GM19455 (cell line): ENCODE data around the gene ABLIM2.

ENCODE experiments used
- ATAC-seq: cut with Tn5 transposase; IDR thresholded peaks from one replicate; pipeline ENCODE4 v1.9.1; 2021; ENCODE audit not compliant: unreplicated experiment

The ABLIM2 gene

DNA sequence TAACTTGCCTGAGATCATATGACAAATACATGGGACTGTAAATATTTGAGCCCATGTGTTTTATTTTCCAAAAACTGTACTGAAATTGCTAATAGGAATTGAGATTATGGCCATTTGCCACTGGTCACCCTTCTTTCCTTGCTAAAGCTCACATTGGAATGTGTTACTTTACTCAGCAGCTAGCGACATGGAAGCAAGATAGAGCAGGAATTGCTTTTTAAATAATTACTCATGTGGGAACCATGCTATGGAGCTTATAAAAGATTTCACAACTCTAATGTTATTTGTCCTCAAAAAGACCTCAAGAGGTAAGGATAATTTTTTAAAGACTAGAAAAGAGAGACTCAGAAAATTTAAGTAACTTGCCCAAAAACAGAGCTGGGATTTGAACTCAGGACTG lies 170.2 kb downstream of the ABLIM2 start:
- ATAC-seq: no peak

- no peak for ATAC-seq
Measured at GRCh38 chr4:7987148-7987989, 171.2 kb downstream of the ABLIM2 start.

DNA sequence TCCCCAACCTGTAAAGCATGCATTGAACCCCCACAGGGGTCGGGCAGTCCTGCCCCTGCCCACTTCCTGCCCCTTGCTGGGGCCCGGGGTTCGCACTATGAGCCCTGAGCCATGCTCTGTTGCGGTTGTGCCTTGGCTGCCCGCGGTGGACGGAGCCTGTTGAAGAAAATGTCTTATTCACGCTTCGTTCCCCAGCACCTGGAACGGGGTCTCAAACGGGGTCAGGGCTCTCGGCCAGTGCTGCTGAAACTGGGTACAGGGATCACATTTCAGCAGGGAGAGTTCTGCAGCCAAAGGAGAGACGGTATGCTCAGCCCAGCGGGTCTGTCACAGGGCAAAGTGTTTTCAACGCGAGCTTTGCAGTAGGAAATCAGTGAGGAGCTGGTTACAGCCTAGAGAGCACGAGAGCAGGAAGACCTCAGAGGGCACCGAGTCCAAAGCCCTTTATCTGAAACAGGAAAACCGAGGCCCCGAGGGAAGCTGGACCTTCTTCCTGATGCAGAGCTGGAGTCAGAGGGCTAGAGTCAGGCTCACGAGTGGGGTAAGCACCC lies 172.6 kb downstream of the ABLIM2 start:
- no peak for ATAC-seq

DNA sequence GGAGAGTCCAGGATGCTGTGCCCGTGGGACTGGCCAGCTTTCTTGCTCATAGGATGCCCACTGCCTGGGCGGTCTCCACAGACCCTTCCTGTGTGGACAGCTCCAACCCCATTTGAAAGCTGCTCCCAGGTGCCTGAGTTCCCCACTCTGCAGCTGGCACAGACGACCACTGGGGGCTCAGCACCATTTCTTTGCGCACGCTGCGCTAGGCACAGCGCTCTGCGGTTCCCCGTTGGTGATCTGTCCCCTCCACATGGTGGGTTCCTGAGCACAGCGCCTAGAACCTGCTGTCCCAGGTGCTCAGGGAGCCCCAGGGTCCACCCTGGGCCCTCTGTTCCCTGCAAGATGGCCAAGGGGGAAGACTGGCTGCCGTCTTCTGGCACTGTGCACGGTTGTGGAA lies 173.5 kb downstream of the ABLIM2 start:
- ATAC-seq: no peak

GRCh38 chr4:7984286-7984925 lies 174.2 kb downstream of the ABLIM2 start:
- ATAC-seq: no peak

DNA sequence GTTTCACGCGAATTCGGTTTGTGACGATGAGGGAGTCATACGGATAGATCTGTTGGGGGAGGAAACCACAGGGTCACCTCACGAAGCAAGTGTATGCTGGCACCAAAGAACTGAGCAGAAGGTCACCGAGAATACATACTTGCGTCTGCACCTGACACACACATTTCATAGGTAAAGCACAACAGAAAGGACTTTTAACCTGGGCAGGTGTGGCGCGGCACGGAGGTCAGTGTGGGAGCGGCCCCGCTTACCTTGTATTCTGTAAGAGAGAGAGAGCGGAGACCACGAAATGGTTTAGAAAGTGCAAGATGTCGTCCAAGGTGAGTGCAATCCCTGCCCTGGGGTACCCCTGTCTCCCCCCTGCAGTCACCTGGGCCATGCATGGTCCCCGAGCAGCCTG lies 175.3 kb downstream of the ABLIM2 start:
- no peak for ATAC-seq

DNA sequence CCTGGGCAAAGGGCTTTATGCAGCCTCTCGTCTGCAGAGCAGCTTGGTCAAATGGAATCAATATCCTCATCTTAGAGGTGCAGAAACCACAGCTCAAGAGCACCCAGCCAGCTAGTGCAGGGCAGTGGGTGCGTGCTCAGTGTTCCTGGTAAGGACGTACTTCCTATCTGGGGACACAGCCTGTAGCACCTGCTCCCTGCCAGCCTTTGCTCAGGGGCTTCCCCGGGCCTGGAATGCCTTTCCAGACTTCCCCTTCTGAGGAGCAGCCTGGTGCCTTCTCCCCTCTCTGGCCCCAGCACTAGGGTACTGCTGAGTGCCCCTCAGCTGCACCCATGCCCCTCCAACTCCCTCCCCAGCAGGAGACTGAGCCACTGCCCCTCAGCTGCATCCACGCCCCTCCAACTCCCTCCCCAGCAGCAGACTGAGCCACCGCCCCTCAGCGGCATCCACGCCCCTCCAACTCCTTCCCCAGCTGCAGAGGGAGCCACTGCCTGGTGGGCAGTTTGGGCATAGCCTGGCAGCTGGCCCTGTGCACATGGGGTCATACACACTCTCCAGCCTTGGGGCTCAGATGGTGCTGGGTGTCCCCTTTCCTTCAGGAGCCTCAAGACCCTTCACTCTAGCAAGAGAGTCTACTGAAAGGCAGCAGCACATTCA lies 176.7 kb downstream of the ABLIM2 start:
- ATAC-seq: no peak

GRCh38 chr4:7980036-7980435 lies 178.6 kb downstream of the ABLIM2 start:
- ATAC-seq: no peak

DNA sequence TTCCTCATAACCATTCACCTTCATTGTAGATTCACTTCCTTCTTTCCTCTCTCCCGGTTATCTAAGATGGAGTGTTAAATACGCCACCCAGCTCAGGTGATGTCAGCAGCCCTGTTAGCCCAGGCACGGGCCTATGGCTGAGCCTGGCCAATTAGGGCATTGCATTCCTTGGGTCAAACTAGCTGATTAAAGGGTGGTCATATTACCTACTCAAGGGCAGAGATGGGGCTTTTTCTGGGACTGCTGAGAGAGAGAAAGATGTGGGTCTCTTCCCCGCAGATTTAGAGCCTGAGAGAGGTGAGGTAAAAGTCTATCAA lies 179.0 kb downstream of the ABLIM2 start:
- no peak for ATAC-seq

GRCh38 chr4:7978907-7979651 lies 179.5 kb downstream of the ABLIM2 start:
- no peak for ATAC-seq

DNA sequence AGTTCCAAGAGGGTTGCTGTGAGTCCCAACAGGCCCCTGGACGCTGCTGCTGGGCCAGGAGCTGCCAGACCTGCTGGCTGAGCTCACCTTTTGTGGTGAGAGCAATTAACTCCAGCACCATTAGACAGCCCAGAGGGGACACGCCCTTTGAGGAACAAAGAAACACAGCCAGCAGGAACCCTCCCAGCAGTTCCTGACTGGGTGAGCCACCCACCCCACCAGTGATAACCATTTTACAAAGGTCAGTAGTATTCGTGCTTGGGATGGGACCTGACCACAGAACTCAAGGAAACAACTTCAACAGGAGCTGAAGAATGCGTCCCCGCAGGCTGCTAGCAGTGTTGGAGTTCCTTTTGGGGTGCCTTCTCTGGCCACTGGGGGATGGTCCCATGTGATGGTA lies 180.1 kb downstream of the ABLIM2 start:
- no peak for ATAC-seq

DNA sequence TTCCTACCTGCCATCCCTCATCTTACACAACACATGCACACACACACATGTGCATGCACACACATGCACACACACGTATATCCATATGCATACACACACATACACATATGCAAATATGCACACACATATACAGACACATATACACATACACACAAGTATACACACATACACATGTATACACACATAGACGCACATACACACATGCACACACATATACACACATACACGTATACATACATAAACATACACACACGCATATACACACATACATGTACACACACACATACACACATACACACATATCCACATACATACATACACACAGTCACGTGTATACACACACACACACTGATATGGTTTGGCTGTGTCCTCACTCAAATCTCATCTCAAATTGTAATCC lies 182.0 kb downstream of the ABLIM2 start:
- no peak for ATAC-seq

GRCh38 chr4:7976025-7976424 lies 182.6 kb downstream of the ABLIM2 start:
- ATAC-seq: no peak

GRCh38 chr4:7974425-7974824 lies 184.2 kb downstream of the ABLIM2 start:
- ATAC-seq: no peak

DNA sequence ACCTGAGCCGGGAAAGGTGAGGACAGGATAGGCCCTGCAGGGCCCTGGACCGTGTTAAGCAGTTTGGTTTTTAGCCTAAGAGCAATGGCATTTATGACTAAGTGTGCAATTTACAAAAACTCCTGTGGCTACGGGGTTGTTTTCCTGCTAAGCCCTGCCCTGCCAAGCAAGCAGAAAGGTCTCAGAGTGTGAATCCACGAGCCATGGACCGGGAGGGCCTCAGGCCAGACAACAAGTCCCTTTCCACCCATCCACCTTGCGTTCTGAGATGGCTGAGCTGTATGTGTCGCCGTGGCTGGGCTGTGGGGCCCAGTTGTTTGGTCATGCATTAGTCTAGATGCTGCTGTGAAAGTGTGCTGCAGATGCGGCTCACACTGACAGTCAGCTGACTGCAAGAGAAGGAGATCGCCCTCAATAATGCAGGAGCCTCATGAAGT lies 185.1 kb downstream of the ABLIM2 start:
- no peak for ATAC-seq

DNA sequence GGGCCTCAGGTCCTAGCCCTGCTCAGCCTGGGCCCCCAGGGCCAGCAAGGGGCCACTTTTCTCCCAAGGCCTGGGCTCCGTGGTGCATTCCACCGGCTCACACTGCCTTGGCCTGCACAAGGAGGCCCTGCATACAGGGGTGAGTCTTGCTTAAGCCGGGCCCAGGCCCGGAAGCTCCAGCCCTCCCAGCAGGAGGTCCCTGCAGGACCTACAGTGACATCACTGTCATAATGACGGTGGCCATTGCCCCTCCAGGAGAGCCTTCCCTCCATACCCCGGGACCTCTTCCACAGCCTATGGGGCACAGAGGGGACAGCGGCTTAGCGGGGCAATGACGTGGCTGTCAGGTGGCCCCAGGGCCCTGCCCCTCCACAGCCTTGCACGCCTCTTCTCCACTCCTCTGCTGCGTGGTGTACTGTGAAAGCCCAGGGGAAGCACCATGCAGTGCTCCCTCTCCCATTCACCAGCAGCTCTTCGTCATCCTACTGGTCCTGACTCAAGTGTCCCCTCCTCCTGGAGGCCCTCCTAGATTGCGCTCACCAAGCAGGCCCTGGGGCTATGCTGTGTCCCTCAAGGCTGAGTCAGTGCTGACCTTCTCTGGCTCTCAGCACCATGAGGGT lies 186.6 kb downstream of the ABLIM2 start:
- ATAC-seq: no peak

GRCh38 chr4:7971159-7971631 lies 187.4 kb downstream of the ABLIM2 start:
- no peak for ATAC-seq

- ATAC-seq: no peak
Measured at GRCh38 chr4:7970361-7970946, 188.2 kb downstream of the ABLIM2 start.

DNA sequence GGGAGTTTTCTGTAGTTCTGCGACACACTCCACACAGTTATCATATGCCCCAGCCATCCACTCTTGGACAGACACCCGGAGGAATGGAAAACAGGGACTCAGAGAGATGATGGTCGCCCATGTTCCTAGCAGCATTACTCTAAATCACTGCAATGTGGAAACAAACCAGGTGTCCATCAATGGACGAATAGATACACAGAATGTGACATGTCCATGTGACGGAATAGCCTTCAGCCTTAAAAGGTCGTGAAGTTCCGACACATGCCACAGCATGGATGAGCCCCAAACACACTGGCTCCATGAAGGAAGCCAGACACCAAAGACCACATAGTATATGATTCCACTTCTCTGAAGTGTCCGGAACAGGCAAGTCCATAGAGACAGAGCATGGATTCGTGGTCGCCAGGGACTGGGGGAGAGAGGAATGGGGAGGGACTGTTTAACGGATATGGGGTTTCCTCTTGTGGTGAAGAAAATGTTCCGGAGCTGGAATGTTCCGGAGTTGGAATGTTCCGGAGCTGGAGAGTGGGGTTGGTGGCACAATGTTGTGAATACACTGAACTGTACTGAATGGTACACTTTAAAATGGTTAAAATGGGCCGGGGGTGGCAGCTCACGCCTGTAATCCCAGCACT lies 190.2 kb downstream of the ABLIM2 start:
- ATAC-seq: no peak
